Suppressor macrophage (primary cell): ENCODE measurements around the gene CISD1.
A peak's percentile ranks its signal among the peaks of the same experiment; 100 is the strongest.

Experiments used
- DNase-seq, 4 experiments: peaks; one replicate each; pipeline ENCODE4 v3.0.0-alpha.2; 2020 to 2022

The CISD1 gene

DNA sequence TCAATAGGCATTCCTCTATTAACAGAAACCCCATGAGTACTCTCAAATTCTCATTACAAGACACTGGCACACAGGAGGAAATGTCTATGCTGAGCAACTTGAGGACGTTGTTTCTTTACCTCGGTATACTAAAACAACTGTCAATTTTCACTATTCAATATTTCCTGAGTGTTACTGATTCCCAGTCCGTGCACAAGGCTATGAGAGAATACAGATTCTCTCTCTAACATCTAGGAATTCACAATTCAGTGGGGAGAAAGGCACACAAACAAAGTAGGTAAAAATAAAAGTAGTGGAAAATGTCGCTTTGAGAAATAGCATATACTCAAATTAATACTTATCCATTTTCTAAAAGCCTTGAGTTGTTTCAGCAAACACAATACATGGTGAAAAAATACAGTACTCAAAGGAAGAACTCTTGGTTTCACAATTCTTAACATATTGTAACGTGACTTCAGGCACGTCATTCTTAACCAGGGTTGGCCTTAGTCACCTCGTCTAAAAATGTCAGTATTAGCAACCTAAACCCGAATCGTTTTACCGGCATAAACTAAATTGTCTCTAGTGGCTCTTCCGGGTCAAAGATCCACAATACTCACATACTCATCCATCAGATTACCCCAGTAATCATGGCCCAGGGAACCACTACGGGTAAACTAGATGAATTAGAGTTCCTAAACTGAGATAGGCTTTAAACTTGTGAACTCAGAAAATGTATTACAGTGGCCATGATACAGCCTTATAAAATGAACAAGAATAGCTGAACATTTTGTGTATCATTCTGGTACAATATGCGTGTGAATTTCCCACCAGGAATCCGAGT is 2.7 kb upstream of the CISD1 start:
- DNase-seq, result peak; percentile 72 to 93 (median 82)

DNA sequence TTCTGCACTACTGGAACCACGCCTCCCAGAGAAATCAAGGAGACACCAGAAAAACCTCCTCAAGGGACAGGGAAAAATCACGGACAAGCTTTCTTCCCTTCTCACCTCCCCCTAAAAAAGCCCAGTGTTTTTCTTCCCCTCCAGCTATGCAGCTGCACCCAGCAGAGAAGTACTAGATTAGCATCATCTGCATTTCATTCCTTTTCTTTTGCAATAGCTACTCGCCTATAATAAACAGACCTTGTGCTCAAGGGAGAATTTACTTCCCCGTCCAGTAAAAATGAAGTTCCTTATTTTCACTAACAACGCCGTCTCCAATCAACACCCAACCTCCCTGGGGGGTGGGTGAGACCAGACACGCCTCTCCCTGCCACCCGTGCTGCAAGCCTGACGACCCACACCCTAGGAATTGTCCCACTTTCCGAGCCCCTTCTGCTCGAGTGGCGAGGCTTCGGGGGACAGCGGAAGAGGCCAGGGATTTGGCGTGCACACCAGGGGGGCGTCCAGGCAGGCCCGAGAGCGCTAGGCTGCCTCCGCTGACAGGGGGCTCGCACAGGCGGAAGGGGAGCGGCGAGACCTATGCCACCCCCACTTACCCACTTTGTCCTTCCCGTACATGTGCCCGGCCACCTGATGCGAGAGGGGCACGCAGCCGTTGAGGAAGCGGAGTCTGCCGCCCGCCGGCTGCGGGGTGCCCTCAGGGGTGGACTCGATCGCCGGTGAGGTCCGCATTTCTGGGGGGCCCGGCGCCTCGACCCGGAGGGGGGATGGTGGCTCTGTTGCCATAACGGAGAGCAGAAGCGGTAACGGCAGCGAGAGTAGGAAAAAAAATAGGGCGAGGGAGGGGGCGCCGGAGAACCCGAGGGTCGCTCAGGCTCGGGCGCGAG is 1.9 kb upstream of the CISD1 start:
- peak; percentile 86 to 97 (median 92) for DNase-seq

DNA sequence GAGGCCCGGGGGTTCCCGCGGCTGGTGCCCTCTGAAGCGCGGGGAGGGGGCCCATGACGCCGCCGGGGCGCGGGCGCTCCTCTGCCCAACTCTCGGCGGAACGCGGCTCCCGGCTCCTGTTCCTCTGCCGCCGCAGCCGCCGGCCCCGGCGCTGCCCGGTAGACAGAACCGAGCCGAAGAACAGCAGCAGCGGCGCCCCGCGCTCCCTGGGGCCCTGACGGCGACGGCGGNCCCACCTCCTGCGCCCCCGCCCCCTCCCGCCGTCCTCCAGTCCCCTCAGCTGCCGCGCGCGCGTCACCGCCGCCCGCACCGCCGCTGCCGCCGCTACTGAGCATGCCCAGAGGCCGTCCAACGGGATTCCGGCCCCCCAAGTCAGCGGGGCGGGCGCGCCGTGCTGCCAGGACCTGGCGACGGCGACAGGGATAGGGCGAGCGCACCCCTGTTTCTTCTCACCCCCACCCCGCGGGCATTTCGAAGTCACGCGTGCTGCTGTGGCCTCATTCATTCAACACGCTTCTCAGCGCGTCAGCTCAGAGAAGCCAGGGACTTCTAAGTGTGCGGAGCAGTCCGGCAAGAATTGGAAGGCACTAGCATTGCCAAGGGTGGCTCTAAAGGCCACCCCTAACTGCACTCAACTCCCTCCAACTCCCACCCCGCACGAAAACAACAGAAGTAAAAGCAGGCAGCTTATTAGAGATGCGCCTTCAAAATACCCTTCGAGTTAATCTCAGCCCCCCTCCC is 1.1 kb upstream of the CISD1 start, which contains the start of gene IPMK:
TSS of gene IPMK (minus strand) at position 182 of the 741 bp plus-strand sequence. CDS start 283 bp downstream, outside the sequence.
- DNase-seq, result peak; percentile 98 to 99 (median 98)

DNA sequence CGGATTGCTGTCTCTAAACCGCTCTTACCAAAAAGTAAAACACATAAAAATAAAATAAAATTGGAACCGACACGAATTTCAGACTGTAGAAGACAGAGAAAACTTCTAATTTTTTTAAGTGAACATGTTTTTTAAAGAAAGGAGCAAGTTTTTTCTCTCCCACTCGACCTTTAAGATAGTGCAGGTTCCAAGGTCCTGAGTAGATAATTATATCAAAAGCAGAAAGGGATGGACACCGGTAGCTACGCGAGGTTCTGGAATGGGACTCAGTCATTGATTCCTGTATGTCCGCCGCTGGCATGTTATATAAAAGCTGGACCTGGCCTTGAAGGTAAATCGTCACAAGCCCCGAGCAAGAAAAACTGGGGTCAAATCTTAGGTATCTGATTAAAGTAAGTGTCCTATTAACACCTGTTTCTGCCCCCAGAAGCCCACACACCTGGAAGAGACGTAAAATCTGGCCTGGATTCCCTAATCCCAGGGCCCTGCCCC is 462 bp upstream of the CISD1 start:
- no peak for DNase-seq

DNA sequence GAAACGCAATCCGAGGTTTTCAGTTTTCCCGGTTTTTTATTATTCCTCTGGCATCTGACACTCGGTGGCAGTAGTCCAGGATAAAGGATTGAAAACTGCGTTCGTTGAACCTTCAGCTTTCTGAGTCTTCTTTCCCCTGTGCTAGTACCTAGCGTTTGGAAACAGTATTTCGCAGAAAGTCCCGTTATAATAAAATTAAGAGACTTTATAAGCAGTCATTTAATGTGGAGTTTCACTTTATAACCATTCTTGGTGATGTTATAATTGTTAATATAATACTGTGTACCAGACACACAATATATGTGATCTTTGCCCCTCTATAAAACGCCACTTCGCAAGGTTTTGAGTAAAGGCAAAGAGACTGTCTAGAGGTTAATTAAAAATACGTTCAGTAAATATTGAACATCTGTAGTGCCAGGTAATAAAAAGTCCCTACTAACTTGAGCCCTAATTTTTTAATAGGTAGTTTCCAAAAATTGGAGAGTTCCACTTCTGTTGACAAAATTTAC is 874 bp downstream of the CISD1 start:
- DNase-seq, result no peak

DNA sequence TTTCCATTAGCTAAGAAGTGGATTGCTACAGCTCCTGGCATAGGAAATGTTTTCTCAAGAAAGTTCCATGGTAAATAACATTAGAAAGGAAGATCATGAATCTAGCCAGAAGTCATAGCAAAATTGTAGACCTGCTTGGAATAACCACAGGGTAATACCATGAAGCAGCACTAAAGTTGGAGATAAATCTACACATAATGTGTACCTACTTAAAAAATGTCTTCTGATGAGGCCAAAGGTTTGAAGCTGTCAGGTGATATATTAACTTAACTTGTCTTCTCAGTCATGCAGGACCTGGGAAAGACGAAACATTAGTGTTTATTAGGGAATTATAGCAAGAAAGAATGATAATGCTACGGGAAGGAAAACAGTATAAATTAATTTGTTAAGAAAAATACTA is 6.3 kb downstream of the CISD1 start:
- no peak for DNase-seq

DNA sequence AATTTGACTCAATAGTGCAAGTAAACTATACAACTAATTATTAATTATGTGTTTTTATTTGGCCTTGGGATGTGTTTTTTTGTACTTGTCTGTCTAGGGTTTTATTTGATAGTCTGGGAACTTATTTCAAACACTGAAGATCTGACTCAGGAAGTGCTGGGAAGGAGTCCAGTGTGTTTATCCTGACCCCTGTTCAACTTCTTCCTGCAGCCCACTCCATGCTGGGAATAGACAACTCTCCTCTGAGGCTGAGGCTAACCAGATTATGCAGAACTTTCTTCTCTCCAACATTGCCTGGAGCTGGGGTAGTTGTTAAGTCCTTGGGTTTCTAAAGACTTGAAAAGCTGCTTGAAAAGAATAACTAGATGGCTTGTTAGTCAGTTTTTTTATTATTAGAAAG is 6.9 kb downstream of the CISD1 start:
- no peak for DNase-seq

DNA sequence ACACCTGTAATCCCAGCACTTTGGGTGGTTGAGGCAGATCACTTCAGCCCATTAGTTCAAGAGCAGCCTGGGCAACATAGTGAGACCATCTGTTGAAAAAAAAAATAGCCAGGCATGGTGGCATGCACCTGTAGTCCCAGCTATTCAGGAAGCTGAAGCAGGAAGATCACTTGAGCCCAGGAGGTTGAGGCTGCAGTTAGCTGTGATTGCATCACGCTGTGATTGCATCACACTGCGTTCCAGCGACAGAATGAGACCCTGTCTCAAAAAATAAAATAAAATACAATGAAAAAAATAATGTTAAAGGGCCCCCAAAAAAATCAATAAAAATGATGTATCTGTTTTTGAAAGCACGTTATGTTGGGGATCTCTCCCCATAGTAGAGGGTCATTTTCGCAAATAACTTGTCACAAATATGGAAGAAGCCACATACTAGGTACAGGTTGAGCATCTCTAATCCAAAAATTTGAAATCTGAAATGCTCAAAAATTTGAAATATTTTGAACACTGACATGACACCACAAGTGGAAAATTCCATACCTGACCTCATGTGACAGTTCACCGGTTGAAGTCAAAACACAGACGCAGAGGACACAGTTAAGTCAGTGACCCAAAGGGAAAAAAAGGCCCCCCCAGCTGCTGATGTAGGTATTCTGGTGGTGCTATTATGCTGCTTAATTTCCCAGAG is 9.5 kb downstream of the CISD1 start:
- DNase-seq, result no peak

DNA sequence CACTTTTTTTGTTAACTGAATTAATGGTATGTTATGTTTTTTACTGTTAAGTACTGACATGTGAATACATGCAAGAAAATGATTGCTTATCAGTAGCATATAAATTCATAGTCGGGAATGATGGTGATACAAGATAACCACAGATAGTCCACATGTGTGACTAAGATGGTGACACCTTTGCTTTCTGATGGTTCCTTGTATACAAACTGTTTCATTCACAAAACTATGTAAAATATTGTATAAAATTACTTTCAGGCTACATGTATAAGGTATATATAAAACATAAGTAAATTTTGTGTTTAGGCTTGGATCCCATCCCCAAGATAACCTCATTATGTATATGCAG is 10.0 kb downstream of the CISD1 start:
- no peak for DNase-seq

DNA sequence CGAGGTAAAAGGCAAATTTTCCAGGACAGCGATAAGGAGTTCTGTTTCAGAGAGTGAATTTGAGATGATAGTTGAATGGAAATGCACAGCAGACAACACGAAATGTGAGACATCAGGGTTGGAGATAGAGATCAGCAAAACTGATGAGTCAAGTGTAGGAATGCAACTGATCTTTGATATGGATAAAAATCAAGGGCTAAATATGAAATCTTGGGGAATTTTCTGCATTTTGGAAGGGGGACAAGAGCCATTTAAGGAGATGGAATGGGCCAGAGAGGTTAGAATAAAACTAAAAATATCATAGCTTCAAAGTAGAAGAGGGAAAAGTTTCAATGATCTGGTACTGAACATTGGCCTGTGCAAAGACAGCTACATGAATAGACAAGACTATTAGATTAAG is 11.5 kb downstream of the CISD1 start:
- no peak for DNase-seq

DNA sequence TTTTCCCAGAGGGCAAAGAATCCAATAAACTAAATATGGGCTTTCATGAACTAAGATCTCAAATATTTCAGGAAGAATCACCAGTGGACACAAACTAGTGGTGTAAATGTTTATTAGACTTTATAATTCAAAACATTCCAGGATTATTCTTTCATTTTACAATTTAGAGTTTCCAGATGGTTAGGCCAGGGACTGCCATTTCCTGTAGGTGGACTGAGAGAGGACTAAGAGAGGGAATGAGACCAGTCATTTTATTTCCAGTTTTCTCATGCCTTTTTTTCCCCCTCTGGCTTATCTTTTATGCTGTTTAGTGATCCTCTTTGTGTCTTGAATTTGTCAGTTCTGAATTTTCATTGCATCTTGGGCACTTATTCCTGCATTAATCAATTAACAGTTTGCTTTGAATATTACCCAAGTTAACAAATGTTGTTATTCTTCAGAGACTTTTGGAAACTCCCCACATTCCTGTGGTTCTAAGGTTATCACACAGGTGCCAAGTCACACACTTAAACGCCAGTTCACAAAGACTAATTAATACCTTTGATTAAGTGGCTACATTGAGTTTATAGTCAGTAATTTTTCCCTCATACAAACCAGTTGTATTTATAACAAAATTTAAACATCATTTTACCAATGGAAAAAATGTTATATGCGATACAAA is 12.3 kb downstream of the CISD1 start:
- no peak for DNase-seq

DNA sequence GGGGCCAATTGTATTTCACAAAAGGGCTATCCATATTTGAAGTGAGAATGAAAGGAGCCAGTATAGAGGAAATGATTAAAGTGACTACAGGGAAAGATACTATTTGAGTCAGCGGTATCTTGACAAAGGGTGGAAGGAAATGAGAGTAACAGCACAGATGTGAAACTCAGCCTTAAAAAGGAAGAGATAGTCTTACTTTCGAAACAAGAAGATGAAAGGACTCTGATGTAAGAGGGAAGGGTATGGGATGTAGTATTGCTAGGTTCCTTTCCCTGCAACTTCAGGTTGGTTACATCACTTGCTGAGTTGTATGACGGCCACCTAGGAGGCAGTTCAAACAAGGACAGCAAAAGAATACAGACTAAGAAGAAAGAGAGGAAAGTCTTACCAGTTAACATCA is 13.7 kb downstream of the CISD1 start:
- peak; percentile 28 to 80 (median 64) for DNase-seq

DNA sequence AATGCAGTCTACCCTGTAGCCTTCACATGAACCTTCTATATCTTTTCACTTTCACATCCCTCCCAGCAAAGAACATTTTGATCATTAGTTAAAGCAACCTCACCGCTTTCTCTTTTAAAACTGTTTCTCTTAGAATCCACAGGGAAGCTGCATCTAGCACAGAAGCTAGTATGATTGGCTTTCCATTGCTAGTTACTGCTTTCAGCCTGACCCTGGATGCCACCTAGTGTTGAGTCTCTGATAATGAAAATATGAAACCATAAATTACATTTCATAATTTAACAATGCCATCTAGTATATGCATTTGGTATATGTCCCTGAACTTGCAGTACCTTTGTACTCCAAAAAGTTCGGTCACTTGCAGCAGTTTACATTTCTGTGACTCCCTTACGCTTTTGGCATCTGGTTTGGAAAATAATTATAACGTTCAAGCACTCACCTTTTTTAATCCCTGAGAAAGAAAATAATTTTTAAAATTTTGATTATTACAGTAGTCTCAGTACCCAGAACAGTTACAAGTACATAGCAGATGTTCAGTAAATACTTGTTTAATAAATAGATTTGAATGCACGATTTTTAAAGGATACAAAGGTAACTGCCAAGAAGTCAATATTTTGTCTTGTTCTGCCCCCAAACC is 22.7 kb downstream of the CISD1 start:
- DNase-seq, result peak; percentile 56 to 80 (median 71)

DNA sequence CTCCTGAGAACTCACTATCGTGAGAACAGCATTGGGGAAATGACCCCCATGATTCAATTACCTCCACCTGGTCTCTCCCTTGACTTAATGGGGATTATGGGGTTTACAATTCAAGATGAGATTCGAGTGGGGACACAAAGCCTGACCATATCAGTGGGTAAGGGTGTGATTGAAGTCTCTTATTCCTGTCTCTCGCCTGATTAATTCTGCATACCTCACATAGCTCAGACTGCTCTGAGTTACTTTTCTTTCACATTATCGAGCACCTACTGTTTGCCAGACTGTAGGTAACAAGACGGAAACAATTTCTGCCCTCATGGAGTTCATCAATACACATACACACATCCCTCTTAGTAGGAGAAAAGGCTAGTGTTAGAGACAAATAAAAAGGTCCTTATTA is 25.0 kb downstream of the CISD1 start:
- no peak for DNase-seq

DNA sequence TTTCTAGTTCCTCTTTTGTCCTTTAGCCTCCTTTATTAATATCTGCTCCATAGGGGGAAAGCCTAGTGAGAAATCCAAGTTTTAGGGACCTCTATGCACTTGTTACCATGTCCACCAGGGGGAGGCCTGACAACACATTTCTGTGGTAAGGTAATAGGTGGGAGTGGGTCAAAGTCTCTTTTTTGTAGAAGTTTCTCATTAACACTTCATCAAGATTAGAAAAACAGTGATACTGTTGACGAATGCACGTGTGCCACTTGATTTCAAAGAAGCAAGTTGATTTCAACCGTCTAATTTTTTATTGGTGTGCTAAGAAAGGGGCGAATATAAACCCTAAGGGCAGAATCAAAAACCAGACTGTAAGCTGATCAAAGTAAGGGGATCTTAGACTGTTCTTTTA is 30.6 kb downstream of the CISD1 start:
- peak; percentile 74 to 86 (median 80) for DNase-seq

DNA sequence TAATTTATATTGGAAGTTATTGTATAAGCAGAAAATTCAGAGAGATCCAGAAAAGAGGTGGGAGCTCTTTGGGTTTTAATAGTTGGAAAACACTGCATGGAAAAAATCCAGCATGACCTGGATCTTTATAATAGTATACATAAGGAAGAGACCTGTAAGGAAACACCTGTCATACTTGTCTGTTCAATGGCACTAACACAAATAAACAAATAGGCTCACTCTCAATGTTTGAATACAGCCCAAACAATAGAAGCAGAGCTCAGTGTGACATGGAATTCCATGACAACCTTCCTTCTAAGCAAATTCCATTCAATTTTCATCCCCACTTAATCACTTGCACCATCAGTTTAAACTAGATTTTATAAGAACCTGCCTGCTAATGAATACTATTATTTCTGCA is 31.7 kb downstream of the CISD1 start:
- DNase-seq, result no peak

DNA sequence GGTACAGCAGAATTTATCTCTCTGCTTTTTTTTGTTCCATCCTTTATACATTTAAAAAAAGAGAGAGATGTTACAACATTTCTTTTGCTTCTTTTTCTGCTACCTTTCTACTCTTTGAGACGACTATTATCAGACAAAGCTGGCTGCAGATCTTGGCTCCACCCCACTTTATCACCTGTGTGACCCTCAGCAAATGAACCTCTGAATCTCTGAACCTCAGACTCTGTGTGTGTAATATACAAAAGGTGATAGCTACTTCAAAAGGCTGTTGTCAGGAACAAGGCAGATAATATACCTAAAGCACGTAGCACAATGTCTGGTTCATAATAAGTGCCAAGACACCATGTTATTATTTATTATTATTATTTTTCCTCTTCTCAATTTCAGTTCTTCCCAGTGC is 33.3 kb downstream of the CISD1 start:
- no peak for DNase-seq

DNA sequence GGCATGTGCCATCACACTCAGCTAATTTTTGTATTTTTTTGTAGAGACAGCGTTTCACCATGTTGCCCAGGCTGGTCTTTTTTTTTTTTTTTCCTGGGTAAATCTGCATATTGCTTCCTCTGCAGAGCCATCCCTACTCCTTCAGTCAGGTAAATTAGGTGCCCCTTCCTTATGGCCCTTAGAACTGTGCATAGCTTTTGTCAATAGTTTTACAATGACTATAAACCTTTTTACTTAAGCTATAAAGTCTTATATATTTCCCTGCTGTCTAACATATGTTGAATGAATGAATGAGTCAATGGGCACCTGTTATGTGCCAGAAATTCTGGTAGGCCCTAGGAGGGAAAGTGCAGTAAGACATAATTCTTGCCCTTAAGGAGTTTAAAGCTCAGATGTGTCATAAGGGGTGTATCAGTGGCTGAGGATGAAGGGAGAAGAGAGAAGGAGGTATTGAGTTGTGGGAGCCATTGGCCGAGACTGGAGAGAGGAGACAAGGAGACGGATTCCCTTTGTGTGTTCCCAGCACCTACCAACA is 35.2 kb downstream of the CISD1 start:
- no peak for DNase-seq

DNA sequence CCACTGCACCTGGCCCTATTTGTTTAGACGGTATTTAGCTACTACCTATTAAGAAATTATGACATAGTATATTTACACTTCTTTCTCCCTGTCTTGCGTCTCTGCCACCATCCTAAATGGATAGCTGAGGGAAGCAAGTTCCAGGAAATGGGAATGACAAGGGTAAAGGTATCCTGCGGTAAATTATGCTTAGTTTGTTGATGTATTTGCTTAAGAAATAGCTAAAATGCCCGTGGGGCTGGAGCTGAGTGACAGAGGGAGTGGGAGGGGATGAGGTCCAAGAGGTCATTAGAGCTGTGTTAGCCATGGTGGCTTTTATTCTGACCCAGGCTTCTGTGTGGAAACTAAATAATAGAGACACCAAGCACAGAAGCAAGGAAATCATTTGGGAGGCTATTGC is 36.9 kb downstream of the CISD1 start:
- DNase-seq, result no peak

DNA sequence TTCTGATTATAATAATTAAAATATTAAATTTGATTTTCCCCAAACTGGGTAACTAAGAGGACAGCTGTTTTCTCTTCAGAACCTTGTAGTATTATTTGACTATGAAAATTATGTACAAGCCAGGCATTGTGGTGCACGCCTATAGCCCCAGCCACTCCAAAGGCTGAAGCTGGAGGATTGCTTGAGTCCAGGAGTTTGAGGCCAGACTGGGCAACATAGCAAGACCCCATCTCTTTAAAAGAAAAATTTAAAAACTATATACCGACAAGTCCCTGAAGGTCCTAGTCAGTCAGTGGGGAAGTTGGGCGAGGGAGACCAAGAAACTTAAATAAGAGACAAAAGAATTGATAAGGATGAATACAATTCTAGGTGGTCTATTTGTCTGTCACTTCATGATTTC is 38.7 kb downstream of the CISD1 start:
- no peak for DNase-seq

DNA sequence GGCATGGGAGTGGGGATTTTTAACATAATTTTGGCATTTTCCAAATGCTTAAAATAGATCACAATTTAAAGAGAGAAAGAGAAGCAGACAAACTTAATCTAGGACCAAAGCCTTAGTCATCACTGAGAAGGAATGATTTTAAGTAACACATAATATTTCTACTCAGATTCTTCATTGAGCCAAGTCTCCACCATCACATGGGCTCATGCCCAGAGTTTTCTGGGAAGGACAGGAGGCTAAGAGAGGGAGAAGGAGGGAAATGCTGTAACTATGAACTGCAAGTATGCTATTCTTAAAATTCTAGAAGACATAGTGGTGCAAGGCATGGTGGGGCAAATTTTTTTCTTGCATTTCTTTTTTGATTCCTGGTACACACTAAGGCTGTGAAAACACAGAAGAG is 42.1 kb downstream of the CISD1 start:
- no peak for DNase-seq
